Measurements from ENCODE around the gene OR8K5. TPM values are rescaled to one million over a fixed set of nuclear protein-coding genes. Genes with fewer than 3 reads are reported as not detected.
"Not testable (repeated sequence)": the region's sequence is repeated elsewhere in the genome, so short reads cannot be mapped to it uniquely, and the experiment has no call there.

Gene OR8K5, protein sequence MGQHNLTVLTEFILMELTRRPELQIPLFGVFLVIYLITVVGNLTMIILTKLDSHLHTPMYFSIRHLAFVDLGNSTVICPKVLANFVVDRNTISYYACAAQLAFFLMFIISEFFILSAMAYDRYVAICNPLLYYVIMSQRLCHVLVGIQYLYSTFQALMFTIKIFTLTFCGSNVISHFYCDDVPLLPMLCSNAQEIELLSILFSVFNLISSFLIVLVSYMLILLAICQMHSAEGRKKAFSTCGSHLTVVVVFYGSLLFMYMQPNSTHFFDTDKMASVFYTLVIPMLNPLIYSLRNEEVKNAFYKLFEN
- total RNA-seq, result not detected

DNA sequence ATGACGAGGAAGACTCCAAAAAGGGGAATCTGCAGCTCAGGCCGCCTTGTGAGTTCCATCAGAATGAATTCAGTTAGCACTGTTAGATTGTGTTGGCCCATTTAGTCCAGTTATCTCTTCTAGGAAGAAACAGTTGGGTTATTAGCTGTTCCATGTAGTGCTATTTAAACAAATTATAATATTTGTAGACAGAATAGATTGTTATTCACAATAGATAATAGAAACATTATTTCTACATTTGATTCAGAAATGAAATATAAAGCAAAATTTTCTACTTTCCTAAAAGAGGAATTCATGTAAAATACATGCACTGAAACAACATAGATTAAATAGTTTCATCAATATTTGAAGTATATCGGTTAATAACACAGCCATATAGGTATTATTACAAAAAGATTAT is at the start of gene OR8K5:
Gene OR8K5, minus strand, starts transcription at position 101 of the 400 bp plus-strand sequence. Its CDS starts 0 bp downstream, at position 101.
- no peak for DNase-seq

DNA sequence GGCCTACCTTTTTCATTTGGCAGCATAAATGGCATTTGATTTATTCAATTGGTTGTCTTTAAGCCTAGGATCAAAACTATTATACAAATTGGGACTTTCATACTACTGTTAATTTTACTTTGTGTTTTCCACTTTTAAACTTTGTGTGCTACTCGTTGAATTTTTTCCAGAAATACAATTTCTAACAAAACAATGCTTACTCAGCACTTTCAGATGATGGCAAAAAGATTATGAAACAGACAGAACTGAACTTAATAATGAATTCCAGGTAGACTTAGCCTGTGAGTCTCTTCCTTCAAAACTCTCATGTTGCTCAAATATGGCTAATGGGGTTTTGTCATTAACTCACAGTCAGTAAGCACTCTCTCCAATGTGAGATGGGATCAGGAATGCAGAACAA is 47.7 kb upstream of the OR8K5 start:
- no peak for DNase-seq

DNA sequence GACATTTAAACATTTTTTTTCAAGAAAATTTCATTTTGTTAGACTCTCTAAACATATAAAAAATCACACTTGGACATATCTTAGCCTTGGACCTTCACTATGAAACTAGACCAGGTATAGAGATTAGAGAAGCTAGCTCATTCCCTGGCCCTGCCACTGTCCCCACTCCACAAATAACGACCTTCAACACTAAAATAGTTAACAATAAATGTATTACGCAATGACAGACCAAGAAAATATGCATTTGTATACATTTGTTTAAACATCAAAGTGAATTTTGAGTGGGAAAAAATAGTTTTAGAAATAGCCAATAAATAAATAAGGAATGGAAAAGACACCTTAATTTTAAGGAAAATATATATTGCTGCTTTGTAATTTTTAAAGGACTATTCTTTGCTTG is 37.2 kb upstream of the OR8K5 start:
- no peak for DNase-seq

DNA sequence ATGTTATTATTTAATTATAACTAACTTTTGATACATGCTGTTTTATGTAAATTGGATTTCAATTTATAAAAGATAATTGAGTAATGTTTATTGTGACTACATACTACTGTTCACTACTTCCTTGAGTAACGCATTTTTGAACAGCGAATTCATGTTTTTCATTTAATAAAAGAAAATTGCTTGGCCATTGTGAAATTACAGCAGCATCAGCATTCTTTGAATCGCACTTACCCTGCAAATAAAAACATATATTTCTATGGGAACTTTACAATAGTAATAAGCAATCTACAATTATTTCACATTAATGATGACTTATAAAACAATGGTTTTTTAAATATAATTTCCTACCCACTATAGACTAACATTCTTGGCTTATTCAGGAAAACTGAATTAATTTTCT is 36.6 kb upstream of the OR8K5 start:
- no peak for DNase-seq

DNA sequence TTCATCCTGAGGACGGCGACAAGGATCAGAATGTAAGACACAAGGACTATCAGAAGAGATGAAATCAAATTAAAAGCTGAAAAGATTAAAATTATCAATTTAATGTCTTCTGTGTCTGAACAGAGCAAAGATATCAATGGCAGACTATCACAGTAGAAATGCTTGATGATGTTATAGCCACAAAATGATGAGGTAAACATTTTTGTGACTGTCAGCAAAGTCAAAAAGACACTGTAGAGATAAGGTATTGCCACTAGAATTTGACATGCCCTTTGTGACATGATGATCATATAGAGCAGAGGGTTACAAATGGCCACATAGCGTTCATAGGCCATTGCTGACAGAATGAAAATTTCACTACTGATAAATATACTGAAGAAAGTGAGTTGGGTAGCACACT is 28.5 kb upstream of the OR8K5 start:
- no peak for DNase-seq

DNA sequence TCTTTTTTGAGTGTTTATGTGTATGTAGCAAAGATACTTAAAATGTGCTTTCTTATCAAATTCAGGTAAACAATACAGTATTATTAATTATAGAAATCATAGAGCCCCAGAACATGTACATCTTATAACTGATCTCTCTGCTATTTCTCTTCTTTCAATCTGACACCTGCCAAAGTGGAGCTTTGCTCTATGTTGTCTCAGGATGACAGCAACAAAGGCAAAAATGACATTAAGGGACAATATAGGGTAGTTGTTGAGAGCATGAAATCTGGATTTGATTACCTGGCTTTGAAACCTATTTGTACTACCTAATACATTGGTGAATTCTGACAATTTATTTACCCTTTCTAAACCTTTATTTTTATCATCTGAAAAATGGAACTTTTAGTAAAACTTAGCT is 23.3 kb upstream of the OR8K5 start:
- no peak for DNase-seq

DNA sequence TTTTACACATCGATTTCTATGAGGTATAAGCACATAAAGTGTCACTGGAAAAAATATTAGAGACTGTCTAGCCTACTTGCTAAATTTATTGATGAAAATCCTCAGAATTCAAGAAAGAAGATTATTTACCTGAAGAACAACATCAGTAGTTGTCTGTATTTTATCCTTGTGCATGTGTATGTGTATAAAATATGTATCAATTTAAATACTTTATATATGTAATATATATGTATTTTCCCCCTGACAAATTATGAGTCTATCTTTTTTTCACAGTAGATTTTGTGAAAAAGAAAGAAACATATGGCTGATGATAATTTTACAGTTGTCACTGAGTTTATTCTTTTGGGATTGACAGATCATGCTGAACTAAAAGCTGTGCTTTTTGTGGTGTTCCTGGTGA is 16.2 kb upstream of the OR8K5 start, which contains the start of gene OR5J2:
Gene OR5J2, plus strand, starts transcription at position 301 of the 400 bp plus-strand sequence. Its CDS starts 0 bp downstream, at position 301.
- no peak for DNase-seq

DNA sequence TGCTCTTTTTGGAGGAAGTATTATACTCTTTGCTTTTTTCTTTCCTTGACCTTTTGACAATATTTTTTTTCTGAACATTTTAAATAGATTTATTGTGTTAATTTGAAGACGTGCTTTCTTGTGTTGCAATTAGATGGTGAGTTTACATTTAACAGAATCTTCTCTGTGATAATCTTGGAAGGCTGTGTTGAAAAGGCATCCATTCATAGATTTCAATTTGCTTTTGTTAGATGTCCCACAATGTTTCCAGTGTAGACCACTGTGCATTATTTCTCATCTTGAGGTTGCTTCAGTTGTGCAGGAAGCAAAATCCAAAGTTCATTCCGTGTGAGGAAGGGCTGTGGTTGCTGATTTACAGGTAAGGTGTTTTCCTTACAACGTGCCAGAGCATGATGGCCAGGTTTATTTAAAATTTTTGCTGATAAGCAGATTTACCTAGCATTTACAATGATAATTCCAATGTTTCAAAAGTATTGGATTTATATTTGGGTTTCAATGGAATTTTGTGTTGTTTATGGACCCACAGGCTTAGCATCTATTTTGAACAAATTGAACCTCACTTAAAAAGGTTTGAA is 12.2 kb upstream of the OR8K5 start:
- DNase-seq, result no peak

DNA sequence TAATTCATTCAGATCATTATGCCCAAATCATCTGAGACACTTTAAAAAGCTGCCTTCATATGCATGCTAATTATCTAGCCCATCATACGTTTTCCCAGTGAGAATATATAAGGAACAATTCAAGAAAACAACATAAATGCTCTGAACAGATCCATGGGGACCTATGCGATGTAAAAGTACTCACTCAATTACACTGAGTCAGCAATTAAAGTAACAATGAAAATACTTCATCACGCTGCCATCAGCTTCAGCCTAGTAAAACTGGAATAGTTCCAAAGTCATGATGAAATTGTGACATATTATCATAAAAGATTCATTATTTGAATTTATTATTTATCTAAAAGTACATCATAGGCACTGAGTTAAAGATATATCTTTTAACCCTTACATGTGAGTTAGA is 3.7 kb upstream of the OR8K5 start:
- no peak for DNase-seq

DNA sequence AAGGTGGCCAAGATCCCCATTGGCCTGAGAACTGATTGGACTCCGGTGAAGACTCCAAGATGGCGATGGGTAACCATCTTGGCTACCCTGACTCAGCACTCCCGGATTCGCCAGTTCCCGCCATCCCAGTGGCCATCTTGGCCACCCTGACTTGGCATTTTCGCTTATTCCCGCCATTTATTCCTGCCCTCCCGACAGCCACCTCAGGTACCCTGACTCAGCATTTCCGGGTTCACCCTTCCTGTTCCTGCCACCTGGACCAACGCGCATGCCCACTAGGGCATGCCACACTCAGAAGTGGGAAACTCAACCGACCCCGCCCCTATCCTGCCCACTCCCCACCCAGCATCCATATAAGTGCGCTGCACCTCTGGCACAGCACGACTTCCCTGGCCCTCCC is 7.8 kb downstream of the OR8K5 start:
- DNase-seq, result no peak

DNA sequence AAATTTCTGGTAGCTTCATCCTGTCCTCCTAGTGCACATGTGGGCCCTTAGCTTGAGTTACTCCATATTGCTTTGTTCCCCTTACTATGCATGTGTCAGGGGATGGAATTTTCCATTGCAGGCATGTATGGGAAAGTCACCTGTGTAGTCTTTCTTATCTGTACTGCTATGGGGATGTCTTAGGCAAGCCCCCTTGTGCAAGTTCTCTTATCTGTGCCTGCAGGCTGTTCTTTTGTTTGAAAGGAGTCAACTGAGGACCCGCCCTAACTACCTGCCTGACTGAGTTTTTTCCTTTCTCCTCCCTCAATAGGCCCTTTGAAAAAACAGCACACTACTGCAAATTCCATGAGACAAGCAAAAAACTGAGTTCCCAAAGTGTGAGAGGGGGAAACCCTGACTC is 8.7 kb downstream of the OR8K5 start:
- DNase-seq, result no peak

DNA sequence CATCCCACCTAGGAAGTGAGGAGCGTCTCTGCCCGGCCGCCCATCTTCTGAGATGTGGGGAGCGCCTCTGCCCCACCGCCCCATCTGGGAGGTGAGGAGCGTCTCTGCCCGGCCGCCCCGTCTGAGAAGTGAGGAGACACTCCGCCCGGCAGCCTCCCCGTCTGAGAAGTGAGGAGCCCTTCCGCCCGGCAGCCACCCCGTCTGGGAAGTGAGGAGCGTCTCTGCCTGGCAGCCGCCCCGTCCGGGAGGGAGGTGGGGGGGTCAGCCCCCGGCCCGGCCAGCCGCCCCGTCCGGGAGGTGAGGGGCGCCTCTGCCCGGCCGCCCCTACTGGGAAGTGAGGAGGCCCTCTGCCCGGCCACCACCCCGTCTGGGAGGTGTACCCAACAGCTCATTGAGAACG is 16.4 kb downstream of the OR8K5 start:
- not testable (repeated sequence) for DNase-seq

DNA sequence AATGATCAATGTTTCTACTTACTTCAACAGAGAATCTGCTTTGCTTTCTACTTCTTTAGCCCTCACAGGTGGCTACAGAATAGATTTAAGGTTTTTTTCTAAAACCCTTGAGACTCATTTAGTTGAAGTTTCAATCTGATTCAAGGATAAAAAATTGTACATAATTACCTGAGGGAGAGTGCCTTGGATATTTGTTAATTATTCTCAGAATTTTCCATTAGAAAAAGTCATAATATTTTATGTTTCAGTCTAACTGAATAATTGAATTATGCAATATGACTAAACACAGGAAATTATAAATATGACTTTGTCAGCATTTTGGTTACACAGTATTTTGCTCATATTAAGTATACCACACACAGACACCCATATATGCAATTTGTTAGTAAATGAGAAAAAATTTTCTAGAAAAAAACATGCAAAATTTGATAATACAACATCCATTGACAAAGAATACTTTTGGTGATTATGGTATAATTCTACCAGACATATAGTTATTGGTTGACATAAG is 19.9 kb downstream of the OR8K5 start, which contains the start of gene OR8J3:
Gene OR8J3, minus strand, starts transcription at position 51 of the 511 bp plus-strand sequence. CDS start 2,483 bp downstream, outside the sequence.
- DNase-seq, result no peak

DNA sequence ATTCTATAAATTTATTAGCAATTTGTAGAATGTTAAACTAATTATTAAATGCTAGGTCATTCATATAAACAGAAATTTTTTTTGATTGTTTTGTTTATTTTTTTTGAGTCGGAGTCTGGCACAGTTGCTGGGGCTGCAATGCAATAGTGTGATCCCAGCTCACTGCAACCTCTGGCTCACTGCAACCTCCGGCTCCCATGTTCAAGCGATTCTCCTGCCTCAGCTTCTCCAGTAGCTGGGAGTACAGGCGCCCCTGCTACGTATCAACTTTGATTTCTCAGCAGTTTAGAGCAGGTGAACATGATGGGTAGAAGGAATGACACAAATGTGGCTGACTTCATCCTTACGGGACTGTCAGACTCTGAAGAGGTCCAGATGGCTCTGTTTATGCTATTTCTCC is 38.0 kb downstream of the OR8K5 start, which contains the start of gene OR8H3:
Gene OR8H3, plus strand, starts transcription at position 301 of the 400 bp plus-strand sequence. Its CDS starts 0 bp downstream, at position 301.
- no peak for DNase-seq

Other genes with a start within 250 kb of the OR8K5 start
- gene OR5W2, start 245.7 kb downstream of the OR8K5 start, total RNA-seq, result not detected
- gene OR5I1, start 223.9 kb downstream of the OR8K5 start, total RNA-seq, result not detected
- not detected for gene OR10AG1, start 190.4 kb downstream of the OR8K5 start, total RNA-seq
- not detected for gene OR5F1, start 165.7 kb downstream of the OR8K5 start, total RNA-seq
- gene OR5AS1, start 132.7 kb downstream of the OR8K5 start, total RNA-seq, result not detected
- not detected for gene OR8I2, start 67.0 kb downstream of the OR8K5 start, total RNA-seq
- not detected for gene OR8H2, start 56.6 kb downstream of the OR8K5 start, total RNA-seq
- gene OR8H3, start 37.9 kb downstream of the OR8K5 start, total RNA-seq, result not detected
- gene OR8J3, start 20.1 kb downstream of the OR8K5 start, total RNA-seq, result not detected
- gene OR5J2, start 16.3 kb upstream of the OR8K5 start, total RNA-seq, result not detected
- gene OR5T2, start 73.9 kb upstream of the OR8K5 start, total RNA-seq, result not detected
- not detected for gene OR5T3, start 91.9 kb upstream of the OR8K5 start, total RNA-seq
- gene OR5T1, start 113.8 kb upstream of the OR8K5 start, total RNA-seq, result not detected
- not detected for gene OR8H1, start 131.9 kb upstream of the OR8K5 start, total RNA-seq
- not detected for gene OR8K3, start 154.8 kb upstream of the OR8K5 start, total RNA-seq
- gene OR8K1, start 185.7 kb upstream of the OR8K5 start, total RNA-seq, result not detected
- not detected for gene OR8J1, start 194.0 kb upstream of the OR8K5 start, total RNA-seq
- not detected for gene OR8U1, start 215.3 kb upstream of the OR8K5 start, total RNA-seq